ENCODE data around the gene GAPT.

Gene GAPT

GRCh38 chr5:58462154-58462553, 29.1 kb upstream of the GAPT start:
- peak; percentile 23 for DNase-seq

GRCh38 chr5:58462623-58463230, 28.5 kb upstream of the GAPT start:
- DNase-seq: peak; percentile 91

- no peak for DNase-seq
These were observed 24.3 kb upstream of the GAPT start for GRCh38 chr5:58466939-58467338.

DNA sequence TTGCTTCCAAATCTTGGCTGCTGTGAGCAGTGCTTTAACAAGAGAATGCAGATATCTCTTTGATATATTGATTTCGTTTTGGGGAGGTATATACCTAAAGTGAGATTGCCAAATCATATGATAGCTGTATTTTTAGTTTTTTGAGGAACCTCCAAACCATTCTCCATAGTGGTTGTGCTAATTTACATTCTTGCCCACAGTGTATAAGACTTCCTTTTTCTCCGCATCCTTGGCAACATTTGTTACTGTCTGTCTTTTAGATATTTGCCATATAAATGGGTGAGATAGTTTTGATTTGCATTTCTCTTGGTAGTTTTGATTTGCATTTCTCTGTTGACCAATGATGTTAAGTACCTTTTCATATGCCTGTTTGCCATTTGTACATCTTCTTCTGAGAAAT, 21.3 kb upstream of the GAPT start:
- no peak for DNase-seq

GRCh38 chr5:58475404-58475803, 15.8 kb upstream of the GAPT start:
- DNase-seq: no peak

GRCh38 chr5:58477760-58478376, 13.4 kb upstream of the GAPT start:
- no peak for DNase-seq

GRCh38 chr5:58481066-58481676, 10.1 kb upstream of the GAPT start:
- DNase-seq: no peak

DNA sequence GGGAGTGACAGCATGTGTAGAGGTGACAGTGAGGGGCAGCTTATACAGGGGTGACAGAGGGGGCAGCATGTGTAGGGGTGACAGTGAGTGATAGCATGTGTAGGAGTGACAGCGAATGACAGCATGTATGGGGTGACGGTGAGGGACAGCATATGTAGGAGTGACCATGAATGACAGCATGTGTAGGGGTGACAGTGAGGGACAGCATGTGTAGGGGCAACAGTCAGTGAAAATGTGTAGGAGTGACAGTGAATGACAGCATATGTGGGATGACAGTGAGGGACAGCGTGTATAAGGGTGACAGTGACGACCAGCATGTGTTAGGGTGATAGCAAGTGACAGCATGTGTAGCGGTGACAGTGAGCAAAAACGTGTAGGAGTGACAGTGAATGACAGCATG, 9.4 kb upstream of the GAPT start:
- no peak for DNase-seq

GRCh38 chr5:58482536-58482935, 8.7 kb upstream of the GAPT start:
- no peak for DNase-seq

- no peak for DNase-seq
These were observed 6.7 kb upstream of the GAPT start for GRCh38 chr5:58484505-58484904.

DNA sequence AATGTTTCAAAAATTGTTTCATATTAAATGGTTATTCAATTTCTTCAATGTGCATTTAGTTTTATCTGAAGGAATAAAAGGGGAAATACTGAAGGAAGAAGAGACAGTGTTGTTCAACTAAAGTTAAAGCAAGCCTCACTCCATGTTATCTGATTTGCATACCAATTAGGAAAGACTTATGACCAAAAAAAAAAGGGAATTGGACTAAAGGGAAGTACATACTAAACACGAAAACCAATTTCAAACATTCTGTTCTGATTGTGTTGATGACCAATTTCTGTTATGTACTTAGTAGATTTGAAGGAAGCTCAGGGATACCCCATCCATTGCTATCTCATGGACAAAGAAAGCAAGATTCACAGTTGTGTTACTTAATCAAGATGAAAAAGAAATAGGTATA, 4.9 kb upstream of the GAPT start:
- DNase-seq: no peak

GRCh38 chr5:58490402-58491050, 709 bp upstream of the GAPT start:
- DNase-seq: no peak

DNA sequence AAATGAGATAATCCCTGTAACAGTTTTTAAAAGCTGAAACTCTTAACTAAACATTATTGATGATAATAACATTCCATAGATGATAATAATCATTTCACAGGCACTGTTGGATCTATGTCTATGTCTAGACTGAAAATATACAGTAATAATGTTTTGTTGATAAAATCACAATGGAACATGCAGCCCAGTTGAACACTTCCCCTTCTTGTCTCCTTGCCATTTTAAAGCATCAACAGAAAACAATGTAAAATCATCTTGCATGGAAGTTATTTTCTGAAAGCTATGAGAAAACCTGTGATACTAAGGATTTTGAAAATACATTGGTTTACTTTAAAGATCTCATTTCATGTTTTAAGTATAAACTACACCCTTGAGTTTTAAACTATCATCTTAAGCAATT, 1.9 kb downstream of the GAPT start:
- no peak for DNase-seq

DNA sequence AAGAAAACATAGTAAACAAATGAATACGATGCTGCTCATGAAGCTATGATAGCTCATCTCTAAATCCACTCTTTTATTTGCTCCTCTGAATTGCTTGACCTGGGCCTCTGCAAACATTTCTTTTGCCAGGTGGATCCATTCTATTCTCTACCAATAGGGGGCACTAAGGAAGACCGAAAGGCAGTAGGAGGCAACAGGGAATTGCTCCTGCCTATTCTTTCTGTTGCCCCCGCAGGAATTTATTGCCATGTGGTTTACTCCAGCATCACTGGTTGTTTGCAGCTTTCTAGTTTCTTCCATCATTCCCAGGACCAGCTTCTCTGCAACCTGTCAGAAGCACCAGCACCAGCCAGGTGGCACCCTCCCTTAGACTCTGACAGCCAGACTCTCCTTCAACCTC, 5.3 kb downstream of the GAPT start:
- no peak for DNase-seq

- no peak for DNase-seq
These were observed 6.2 kb downstream of the GAPT start for GRCh38 chr5:58497386-58497785.

DNA sequence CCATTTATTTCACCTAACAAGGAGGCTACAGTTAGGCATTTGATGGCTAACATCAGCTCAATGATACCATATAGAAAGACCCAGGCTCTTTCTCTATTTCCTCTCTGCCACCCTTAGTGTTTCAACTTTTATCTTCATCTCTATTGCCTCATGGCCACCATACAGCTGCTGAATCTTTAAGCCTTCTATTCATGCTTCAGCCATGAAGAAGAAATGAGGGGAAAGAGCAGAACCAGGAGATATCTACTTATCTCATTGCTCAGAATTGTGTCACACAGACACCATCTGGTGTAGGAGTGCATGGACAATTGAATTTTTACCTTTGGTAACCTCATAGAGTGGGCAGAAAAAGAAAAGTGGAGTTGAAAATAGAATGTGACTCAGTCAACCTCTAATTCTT, 6.7 kb downstream of the GAPT start:
- no peak for DNase-seq

GRCh38 chr5:58498340-58498942, 7.2 kb downstream of the GAPT start:
- peak; percentile 71 for DNase-seq

GRCh38 chr5:58499231-58499630, 8.0 kb downstream of the GAPT start:
- no peak for DNase-seq

- DNase-seq: no peak
These were observed 8.7 kb downstream of the GAPT start for GRCh38 chr5:58499941-58500340.

GRCh38 chr5:58501778-58502417, 10.7 kb downstream of the GAPT start:
- no peak for DNase-seq

- peak; percentile 25 for DNase-seq
These were observed 12.3 kb downstream of the GAPT start for GRCh38 chr5:58503390-58504046.

DNA sequence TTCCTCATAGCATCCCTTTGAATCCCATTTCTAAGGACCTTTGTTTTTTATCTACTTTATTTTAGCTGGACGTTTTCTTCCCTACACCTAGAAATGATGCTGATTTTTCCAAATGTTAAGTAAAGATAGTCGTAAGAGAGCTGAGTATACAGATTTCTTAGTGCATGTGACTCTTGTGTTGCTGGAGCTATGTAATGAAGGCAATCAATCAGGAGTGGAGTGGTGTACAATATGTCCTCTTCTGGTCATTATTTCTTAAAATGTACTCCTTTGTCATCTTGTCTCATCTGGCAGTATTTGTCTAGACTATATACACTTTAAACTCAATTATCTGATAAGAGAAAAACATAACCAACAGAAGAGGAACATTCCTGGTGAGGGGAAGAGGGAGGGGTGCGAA, 13.5 kb downstream of the GAPT start:
- DNase-seq: no peak

DNA sequence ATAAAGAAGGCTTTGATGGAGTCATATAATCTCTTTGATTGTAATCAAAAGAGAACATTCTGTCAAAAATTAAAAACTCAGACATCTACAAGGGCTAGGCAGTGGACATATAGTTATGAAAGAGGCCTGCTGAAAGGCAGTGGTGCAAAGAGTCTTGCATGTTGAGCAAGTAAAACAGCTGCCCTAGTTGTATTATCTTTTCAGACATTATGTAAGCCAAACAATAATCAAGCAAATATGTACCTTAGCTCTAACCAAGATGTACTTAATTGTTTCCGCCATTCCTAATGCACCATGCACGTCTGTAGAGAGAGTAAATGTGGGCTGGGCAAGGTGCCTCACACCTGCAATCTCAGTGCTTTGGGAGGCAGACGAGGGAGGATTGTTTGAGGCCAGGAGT, 14.3 kb downstream of the GAPT start:
- DNase-seq: no peak

Data from eye (tissue), 1 donor.